ENCODE results near the gene BOLA2.
"Not testable (repeated sequence)": the region's sequence is repeated elsewhere in the genome, so short reads cannot be mapped to it uniquely, and the experiment has no call there.

BOLA2 gene

GRCh38 chr16:29454269-29454668 lies at the start of gene BOLA2, which contains the start of gene SLX1B:
BOLA2 (minus strand) TSS chr16:29454351; CDS start chr16:29454253, 98 bp downstream.
SLX1B (plus strand) TSS chr16:29454533.
- not testable (repeated sequence) for H3K4me3 Mint-ChIP-seq; H3K27me3 Mint-ChIP-seq (ENCODE audit: low read depth); H3K36me3 Mint-ChIP-seq (ENCODE audit: low read depth); H3K27ac Mint-ChIP-seq; H3K4me1 Mint-ChIP-seq (ENCODE audit: low read depth); DNase-seq (ENCODE audit: low spot score); H3K9me3 Mint-ChIP-seq

- H3K27me3 Mint-ChIP-seq (ENCODE audit: low read depth); H3K4me1 Mint-ChIP-seq (ENCODE audit: low read depth); H3K27ac Mint-ChIP-seq; H3K4me3 Mint-ChIP-seq; DNase-seq (ENCODE audit: low spot score); H3K9me3 Mint-ChIP-seq; H3K36me3 Mint-ChIP-seq (ENCODE audit: low read depth): not testable (repeated sequence)
These were observed 28.1 kb upstream of the BOLA2 start for GRCh38 chr16:29482276-29482675.

GRCh38 chr16:29472065-29472464 lies 17.9 kb upstream of the BOLA2 start:
- H3K27me3 Mint-ChIP-seq (ENCODE audit: low read depth) = not testable (repeated sequence)

GRCh38 chr16:29469660-29470059 lies 15.5 kb upstream of the BOLA2 start:
- not testable (repeated sequence) for H3K4me1 Mint-ChIP-seq (ENCODE audit: low read depth); H3K27me3 Mint-ChIP-seq (ENCODE audit: low read depth); H3K27ac Mint-ChIP-seq; DNase-seq (ENCODE audit: low spot score); H3K9me3 Mint-ChIP-seq; H3K36me3 Mint-ChIP-seq (ENCODE audit: low read depth)
- H3K4me3 Mint-ChIP-seq = peak overlapping the region; percentile 51

More at GRCh38 chr16:29472065-29472464, 17.9 kb upstream of the BOLA2 start:
- not testable (repeated sequence) for DNase-seq (ENCODE audit: low spot score); H3K9me3 Mint-ChIP-seq; H3K27ac Mint-ChIP-seq; H3K4me1 Mint-ChIP-seq (ENCODE audit: low read depth); H3K4me3 Mint-ChIP-seq; H3K36me3 Mint-ChIP-seq (ENCODE audit: low read depth)

GRCh38 chr16:29467654-29468366 lies 13.7 kb upstream of the BOLA2 start:
- H3K4me1 Mint-ChIP-seq (ENCODE audit: low read depth); DNase-seq (ENCODE audit: low spot score); H3K36me3 Mint-ChIP-seq (ENCODE audit: low read depth); H3K4me3 Mint-ChIP-seq; H3K27ac Mint-ChIP-seq; H3K27me3 Mint-ChIP-seq (ENCODE audit: low read depth); H3K9me3 Mint-ChIP-seq: not testable (repeated sequence)

GRCh38 chr16:29466904-29467303 lies 12.8 kb upstream of the BOLA2 start:
- not testable (repeated sequence) for H3K36me3 Mint-ChIP-seq (ENCODE audit: low read depth); H3K9me3 Mint-ChIP-seq; H3K4me3 Mint-ChIP-seq; DNase-seq (ENCODE audit: low spot score); H3K27ac Mint-ChIP-seq; H3K4me1 Mint-ChIP-seq (ENCODE audit: low read depth); H3K27me3 Mint-ChIP-seq (ENCODE audit: low read depth)

- H3K36me3 Mint-ChIP-seq (ENCODE audit: low read depth); H3K9me3 Mint-ChIP-seq; H3K27me3 Mint-ChIP-seq (ENCODE audit: low read depth); H3K4me1 Mint-ChIP-seq (ENCODE audit: low read depth); H3K27ac Mint-ChIP-seq; DNase-seq (ENCODE audit: low spot score); H3K4me3 Mint-ChIP-seq: not testable (repeated sequence)
These were observed 12.1 kb upstream of the BOLA2 start for GRCh38 chr16:29465985-29466824.

GRCh38 chr16:29460647-29461030 lies 6.5 kb upstream of the BOLA2 start:
- H3K27me3 Mint-ChIP-seq (ENCODE audit: low read depth); H3K4me3 Mint-ChIP-seq; DNase-seq (ENCODE audit: low spot score); H3K36me3 Mint-ChIP-seq (ENCODE audit: low read depth); H3K4me1 Mint-ChIP-seq (ENCODE audit: low read depth); H3K9me3 Mint-ChIP-seq; H3K27ac Mint-ChIP-seq: not testable (repeated sequence)

- H3K9me3 Mint-ChIP-seq; H3K4me1 Mint-ChIP-seq (ENCODE audit: low read depth); H3K36me3 Mint-ChIP-seq (ENCODE audit: low read depth); H3K27ac Mint-ChIP-seq; DNase-seq (ENCODE audit: low spot score); H3K4me3 Mint-ChIP-seq; H3K27me3 Mint-ChIP-seq (ENCODE audit: low read depth): not testable (repeated sequence)
These were observed 5.8 kb upstream of the BOLA2 start, which contains the start of gene SULT1A4 for GRCh38 chr16:29459706-29460646. SULT1A4 (plus strand) TSS chr16:29459913; CDS start chr16:29461386, 1,473 bp downstream.

GRCh38 chr16:29457660-29458059 lies 3.5 kb upstream of the BOLA2 start:
- not testable (repeated sequence) for DNase-seq (ENCODE audit: low spot score); H3K4me3 Mint-ChIP-seq; H3K4me1 Mint-ChIP-seq (ENCODE audit: low read depth); H3K27me3 Mint-ChIP-seq (ENCODE audit: low read depth); H3K27ac Mint-ChIP-seq; H3K36me3 Mint-ChIP-seq (ENCODE audit: low read depth); H3K9me3 Mint-ChIP-seq

- not testable (repeated sequence) for H3K27me3 Mint-ChIP-seq (ENCODE audit: low read depth); H3K4me1 Mint-ChIP-seq (ENCODE audit: low read depth); DNase-seq (ENCODE audit: low spot score); H3K27ac Mint-ChIP-seq; H3K4me3 Mint-ChIP-seq; H3K36me3 Mint-ChIP-seq (ENCODE audit: low read depth); H3K9me3 Mint-ChIP-seq
These were observed 677 bp upstream of the BOLA2 start for GRCh38 chr16:29454828-29455227.

- not testable (repeated sequence) for H3K27ac Mint-ChIP-seq; H3K9me3 Mint-ChIP-seq; H3K27me3 Mint-ChIP-seq (ENCODE audit: low read depth); H3K4me3 Mint-ChIP-seq; H3K36me3 Mint-ChIP-seq (ENCODE audit: low read depth); DNase-seq (ENCODE audit: low spot score); H3K4me1 Mint-ChIP-seq (ENCODE audit: low read depth)
These were observed 397 bp downstream of the BOLA2 start for GRCh38 chr16:29453754-29454153.

GRCh38 chr16:29425390-29425789 lies 28.8 kb downstream of the BOLA2 start:
- not testable (repeated sequence) for DNase-seq (ENCODE audit: low spot score); H3K27me3 Mint-ChIP-seq (ENCODE audit: low read depth); H3K27ac Mint-ChIP-seq; H3K4me3 Mint-ChIP-seq; H3K9me3 Mint-ChIP-seq
- Mint-ChIP-seq H3K4me1 (ENCODE audit: low read depth) (peaks cover 14% of the 10 kb centered on the region), H3K36me3 (ENCODE audit: low read depth) (peaks cover 16% of the 10 kb centered on the region)

GRCh38 chr16:29423587-29423986 lies 30.6 kb downstream of the BOLA2 start:
- not testable (repeated sequence) for H3K4me1 Mint-ChIP-seq (ENCODE audit: low read depth); H3K27me3 Mint-ChIP-seq (ENCODE audit: low read depth); DNase-seq (ENCODE audit: low spot score); H3K9me3 Mint-ChIP-seq; H3K27ac Mint-ChIP-seq; H3K4me3 Mint-ChIP-seq
- peaks cover 14% of the 10 kb centered on the region for H3K36me3 Mint-ChIP-seq (ENCODE audit: low read depth)
